ENCODE data around the gene ETV7.

ETV7 gene

DNA sequence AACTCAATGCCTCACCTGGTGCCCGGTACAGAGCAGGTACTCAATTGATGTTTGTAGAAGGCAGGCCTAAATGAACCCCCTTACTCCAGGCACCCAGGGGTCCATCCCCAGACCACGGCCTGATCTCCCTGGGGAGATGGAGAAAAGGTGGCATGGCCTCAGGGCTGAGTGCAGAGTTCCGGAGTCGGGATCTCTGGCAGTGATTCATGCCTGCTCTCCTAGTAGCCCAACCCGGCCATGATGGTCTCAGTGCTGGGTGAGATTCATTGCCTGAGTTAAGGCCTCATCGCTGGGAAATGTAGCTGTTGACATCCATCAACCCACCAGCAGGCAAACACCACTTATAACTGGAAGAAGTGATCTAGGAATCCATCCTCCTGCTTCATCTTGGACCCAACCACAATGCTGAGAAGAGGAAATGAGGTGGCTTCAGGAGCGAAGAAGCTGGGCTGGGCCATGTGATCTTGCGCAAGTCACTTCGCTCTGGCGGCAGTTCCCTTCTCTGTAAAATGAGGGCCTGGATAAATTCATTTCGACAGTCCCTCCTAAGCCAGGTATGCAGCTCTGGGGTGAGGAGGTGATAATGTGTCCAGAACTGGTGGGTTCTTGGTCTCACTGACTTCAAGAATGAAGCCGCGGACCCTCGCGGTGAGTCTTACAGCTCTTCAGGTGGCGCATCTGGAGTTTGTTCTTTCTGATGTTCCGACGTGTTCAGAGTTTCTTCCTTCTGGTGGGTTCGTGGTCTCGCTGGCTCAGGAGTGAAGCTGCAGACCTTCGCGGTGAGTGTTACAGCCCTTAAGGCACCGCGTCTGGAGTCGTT, 24.7 kb downstream of the ETV7 start:
- H3K4me3 ChIP-seq (ENCODE audit: low read length): no peak overlapping the region
- TF ChIP-seq ZNF274 (IDR thresholded peaks at IDR 0.05; ENCODE audit: low read depth, low read length): no peak

DNA sequence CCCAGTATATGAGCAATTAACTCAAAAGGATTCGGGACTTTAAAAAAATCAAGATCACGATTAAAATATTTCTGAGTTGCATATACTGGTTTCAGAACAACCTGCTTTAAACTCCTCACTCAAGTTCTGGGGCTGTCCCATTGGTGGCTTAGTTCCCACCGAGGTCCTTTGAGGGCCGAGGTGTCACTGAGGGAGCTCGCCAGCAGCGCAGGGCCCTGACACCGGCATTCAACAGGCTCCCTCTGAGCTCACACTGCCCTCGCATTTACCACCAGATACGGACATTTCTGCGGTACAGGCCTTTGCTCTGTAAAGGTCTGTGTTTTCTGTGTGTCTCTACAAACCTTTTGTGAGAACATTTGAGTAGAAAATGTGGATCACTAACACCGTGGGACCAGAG, 26.4 kb downstream of the ETV7 start:
- TF ChIP-seq ZNF274 (IDR thresholded peaks at IDR 0.05; ENCODE audit: low read depth, low read length): no peak
- no peak overlapping the region for H3K4me3 ChIP-seq (ENCODE audit: low read length)

DNA sequence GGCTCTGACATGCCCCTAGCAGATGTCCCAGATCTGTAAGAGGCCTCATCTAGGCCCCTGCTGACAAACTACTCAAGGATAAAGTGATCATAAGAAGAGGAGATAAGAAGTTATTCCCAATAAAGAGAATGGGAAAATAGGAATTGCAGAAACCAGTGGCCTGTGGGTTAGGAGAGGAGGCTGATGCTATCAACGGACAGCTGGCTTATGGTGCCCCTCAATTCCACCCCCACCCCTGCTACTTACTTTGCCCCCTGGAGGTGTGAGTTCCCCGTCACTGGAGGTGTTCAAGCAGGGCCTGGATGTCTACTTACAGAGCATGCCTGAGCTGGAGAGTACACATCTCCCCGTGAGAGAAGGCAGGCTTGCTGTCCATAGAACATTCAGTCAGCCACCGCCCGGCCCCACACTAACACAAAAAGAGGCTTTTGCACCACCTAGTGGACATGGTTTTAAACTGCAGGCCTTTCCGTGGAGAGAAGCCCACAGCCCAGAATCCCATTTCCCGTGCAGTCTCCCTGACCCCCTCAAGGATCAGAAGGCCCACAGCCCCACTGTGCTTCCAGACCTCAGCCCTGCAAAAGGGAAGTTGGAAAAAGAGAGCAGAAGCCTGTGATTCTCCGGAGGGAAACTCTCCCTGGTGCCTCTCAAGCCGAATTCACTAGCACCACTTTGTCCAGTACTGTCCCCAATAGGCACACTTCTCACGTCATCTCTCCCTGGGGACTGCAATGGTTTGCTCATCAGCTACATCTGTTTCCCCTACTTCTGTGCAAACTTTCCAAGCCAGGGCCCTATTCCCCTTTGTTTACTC, 27.0 kb downstream of the ETV7 start:
- no peak overlapping the region for H3K4me3 ChIP-seq (ENCODE audit: low read length)

DNA sequence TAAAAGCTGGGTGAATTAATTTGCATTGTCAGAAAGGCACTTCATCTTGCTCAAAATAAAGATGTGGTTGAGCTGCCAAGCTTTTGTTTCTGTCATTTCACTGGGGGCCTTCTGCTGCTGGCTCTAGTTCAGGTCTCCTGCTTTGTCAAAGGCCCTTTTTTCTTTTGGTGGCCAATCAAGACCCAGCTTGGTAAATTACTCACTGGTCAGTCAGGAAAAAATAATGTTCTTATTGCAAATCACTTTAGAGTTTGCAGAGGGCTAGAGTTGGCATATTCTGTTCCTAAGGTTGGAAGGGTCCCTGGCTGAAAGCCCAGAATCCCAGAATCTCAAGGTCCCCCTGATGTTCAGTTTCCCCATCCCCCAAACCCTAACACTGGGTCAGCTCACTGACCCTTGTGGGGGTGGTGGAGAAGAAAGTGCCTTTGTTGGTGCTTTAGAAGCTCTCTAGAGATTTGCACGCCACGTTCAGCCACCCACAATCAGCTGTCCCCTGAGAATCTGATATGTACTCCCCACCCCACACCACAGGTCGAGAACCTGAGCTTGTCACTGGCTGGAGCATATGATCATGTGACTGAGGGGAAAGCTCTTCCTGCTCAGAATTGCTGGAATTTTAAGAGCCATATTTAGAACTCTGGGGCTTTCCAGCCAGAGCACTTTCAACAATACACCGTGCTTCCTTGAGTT, 29.1 kb downstream of the ETV7 start:
- no peak for TF ChIP-seq ZNF274 (IDR thresholded peaks at IDR 0.05; ENCODE audit: low read depth, low read length)
- H3K4me3 ChIP-seq (ENCODE audit: low read length): no peak overlapping the region

More for the DNA sequence above, 27.0 kb downstream of the ETV7 start:
- TF ChIP-seq ZNF274 (IDR thresholded peaks at IDR 0.05; ENCODE audit: low read depth, low read length): no peak

DNA sequence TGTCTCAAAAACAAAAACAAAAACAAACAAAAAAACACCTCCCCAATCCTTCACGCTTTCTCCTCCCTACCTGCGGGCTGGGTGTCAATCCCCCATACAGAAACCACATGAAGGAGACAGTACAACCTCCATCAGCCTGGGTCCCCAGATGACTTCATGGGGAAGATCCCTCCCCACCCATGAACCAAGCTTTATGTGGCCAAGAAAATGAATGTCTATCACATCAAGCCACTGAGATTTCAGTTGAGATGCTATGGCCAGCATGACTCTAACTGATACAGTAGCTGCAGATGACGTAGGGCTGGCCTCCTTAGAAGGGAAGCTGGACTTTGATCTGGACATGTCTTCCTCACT, 29.6 kb downstream of the ETV7 start:
- TF ChIP-seq ZNF274 (IDR thresholded peaks at IDR 0.05; ENCODE audit: low read depth, low read length): no peak
- no peak overlapping the region for H3K4me3 ChIP-seq (ENCODE audit: low read length)

DNA sequence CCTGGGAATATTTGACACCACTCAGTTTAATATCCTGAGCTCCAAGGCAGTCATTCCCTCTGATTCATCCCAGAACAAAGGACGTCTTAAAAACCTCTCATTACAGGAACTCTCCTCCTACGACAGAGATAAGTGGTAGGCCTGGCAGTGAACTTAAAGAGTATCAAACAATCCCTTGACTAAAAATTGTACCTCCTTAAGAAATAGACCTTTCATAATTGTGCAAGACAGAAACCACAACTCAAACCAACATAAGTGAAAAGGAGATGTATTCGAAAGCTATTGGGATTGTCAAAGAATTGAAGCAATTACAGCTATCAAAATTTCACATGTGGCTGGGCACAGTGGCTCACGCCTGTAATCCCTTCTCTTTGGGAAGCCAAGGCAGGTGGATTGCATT, 31.6 kb downstream of the ETV7 start:
- H3K4me3 ChIP-seq (ENCODE audit: low read length): no peak overlapping the region
- TF ChIP-seq ZNF274 (IDR thresholded peaks at IDR 0.05; ENCODE audit: low read depth, low read length): no peak

DNA sequence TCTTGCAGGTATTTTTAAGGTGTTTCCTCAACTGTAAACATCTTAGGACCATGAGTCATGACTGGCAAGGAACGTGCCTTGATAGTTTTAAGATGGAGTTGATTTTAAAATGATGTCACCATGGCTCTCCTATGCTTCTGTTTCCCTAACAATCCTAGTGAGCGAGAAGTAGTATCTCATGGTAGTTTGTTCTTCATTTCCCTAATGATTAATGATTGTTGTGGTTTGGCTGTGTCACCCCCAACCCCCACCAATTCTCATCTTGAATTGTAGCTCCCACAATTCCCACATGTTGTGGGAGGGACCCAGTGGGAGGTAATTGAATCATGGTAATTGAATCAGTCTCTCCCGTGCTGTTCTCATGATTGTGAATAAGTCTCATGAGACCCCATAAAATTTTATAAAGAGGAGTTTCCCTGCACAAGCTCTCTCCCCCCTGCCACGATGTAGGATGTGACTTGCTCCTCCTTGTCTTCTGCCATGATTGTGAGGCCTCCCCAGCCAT, 34.0 kb downstream of the ETV7 start:
- TF ChIP-seq ZNF274 (IDR thresholded peaks at IDR 0.05; ENCODE audit: low read depth, low read length): no peak
- H3K4me3 ChIP-seq (ENCODE audit: low read length): no peak overlapping the region

DNA sequence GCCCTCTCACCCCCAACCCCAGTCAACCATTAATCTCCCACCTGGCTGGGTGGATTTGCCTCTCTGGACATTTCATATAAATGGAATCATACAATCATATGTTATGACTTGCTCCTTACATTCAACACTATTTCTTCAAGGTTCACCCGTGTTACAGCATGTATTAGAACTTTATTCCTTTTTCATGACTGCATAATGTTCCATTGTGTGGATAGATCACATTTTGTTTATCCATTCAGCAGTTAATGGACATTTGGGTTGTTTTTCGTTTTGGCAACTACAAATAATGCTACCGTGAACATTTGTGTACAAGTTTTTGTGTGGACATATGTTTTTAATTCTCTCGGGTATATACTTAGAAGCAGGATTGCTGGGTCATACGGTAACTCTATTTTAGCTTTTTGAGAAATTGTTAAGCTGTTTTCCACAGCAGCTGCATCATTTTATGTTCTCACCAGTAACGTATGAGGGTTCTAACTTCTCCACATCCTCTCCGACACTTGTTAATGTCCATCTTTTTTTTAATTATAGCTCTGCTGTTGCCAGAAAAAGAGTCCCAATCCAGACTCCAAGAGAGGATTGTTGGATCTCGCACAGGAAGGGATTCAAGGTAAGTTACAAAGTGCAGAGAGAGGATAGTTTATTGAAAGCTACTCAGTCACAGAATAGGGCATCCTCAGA, 34.9 kb downstream of the ETV7 start:
- TF ChIP-seq ZNF274 (IDR thresholded peaks at IDR 0.05; ENCODE audit: low read depth, low read length): no peak
- no peak overlapping the region for H3K4me3 ChIP-seq (ENCODE audit: low read length)

DNA sequence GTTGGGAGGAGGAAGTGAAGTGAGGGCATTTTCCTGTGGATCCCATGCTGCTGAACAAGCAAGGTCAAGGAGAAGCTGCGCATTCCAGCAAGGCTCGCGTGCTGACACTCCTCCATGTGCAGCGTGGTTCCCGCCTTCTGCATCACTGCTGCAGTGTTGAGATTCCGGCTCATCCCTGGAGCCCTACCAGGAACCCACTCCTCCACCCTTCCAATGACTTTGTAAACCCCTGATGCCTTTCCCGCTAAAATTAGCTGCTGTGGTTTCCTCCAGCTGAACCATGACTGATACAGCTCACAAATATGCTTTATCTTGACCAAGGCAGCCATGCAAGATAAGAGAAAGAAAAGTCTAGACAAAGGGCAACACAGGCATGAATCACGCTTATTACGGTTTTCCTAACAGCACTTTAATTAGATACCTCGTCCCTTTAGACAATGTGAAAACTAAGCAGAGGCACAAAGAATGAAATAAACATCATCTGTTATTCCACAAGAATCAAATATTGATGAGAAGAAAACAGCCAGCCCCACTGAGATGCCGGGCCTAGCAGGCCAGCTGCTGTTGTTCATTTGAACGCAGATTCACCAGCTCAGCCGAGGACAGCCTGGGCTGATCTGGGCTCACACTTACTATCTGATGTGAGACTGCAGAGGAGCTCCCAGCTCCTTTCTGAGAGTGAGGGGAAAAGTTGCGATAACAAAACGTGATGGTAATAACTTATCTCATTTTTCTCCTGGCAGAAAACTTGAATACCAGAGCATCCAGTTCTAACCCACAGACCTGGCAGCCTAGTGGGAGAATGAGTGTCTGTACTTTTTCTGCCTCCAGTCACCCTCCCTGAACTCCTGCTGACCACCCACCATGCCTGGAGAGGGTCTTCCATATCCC, 36.5 kb downstream of the ETV7 start:
- TF ChIP-seq ZNF274 (IDR thresholded peaks at IDR 0.05; ENCODE audit: low read depth, low read length): no peak
- no peak overlapping the region for H3K4me3 ChIP-seq (ENCODE audit: low read length)

DNA sequence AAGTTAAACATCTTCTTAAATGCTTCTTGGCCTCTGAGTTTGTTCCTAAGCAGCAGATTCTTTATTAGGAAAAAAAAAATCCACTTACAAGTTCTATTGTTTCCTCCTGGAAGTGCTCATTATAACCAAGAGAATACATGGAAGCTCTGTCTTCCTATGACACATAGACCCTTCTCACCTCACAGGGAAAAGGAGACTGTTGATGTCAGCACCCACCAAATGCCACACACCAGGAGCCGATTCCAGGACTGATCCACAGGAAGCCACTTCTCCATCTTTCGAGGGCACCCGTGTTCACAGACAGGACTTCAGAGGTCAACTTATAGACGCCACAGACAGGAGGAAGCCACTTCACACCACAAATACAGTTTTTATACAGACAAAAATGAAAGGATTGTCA, 37.4 kb downstream of the ETV7 start:
- no peak for TF ChIP-seq ZNF274 (IDR thresholded peaks at IDR 0.05; ENCODE audit: low read depth, low read length)

DNA sequence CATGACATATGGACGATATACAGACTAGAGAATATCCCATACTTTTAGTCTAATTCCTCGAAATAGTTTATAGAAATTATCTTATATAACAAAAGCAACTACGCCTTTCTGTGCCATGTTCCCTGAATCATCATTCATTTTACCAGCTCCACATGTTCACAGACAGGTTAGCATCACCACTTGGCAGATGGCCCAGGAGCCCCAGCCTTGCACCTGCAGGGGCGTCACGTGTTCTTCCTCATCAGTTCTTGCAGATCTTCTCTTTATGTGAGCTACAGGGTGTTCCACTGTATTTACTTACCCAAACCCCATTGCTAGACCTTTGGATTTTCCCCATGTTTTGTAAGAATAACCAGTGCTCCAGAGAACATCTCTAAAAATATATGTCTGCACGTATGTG, 38.2 kb downstream of the ETV7 start:
- TF ChIP-seq ZNF274 (IDR thresholded peaks at IDR 0.05; ENCODE audit: low read depth, low read length): no peak

More for the DNA sequence above, 37.4 kb downstream of the ETV7 start:
- H3K4me3 ChIP-seq (ENCODE audit: low read length): no peak overlapping the region

DNA sequence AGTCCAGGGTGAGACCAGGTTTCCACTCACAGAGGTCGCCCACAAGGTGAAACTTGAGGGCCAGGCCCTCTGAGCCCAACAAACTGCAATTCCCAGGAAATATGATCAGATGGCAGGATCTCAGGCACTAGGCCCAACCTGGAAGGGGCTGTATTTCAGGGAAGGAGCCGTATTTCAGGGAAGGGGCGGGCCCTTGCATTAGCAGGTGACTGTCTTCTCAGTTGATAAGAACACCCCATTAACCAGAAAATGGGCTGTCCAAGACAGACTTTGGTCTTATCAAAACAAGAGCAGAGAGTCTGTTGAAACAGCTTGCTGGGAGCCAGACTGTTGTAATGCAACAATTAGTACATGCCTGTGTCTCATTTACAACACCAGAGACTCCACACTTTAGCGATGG, 39.8 kb downstream of the ETV7 start:
- no peak overlapping the region for H3K4me3 ChIP-seq (ENCODE audit: low read length)
- TF ChIP-seq ZNF274 (IDR thresholded peaks at IDR 0.05; ENCODE audit: low read depth, low read length): no peak

More for the DNA sequence above, 38.2 kb downstream of the ETV7 start:
- no peak overlapping the region for H3K4me3 ChIP-seq (ENCODE audit: low read length)
